ENCODE results near the gene MTOR. TPM values are rescaled to one million over a fixed set of nuclear protein-coding genes. Genes with fewer than 3 reads are reported as not detected.

Gene MTOR
- total and polyA plus RNA-seq, 2 of the 8 experiments (the other 6 are each of a cell fraction or from before 2014, with no cell fraction given) = 44.2 to 76.8 TPM

- TF ChIP-seq, protein P1, sequence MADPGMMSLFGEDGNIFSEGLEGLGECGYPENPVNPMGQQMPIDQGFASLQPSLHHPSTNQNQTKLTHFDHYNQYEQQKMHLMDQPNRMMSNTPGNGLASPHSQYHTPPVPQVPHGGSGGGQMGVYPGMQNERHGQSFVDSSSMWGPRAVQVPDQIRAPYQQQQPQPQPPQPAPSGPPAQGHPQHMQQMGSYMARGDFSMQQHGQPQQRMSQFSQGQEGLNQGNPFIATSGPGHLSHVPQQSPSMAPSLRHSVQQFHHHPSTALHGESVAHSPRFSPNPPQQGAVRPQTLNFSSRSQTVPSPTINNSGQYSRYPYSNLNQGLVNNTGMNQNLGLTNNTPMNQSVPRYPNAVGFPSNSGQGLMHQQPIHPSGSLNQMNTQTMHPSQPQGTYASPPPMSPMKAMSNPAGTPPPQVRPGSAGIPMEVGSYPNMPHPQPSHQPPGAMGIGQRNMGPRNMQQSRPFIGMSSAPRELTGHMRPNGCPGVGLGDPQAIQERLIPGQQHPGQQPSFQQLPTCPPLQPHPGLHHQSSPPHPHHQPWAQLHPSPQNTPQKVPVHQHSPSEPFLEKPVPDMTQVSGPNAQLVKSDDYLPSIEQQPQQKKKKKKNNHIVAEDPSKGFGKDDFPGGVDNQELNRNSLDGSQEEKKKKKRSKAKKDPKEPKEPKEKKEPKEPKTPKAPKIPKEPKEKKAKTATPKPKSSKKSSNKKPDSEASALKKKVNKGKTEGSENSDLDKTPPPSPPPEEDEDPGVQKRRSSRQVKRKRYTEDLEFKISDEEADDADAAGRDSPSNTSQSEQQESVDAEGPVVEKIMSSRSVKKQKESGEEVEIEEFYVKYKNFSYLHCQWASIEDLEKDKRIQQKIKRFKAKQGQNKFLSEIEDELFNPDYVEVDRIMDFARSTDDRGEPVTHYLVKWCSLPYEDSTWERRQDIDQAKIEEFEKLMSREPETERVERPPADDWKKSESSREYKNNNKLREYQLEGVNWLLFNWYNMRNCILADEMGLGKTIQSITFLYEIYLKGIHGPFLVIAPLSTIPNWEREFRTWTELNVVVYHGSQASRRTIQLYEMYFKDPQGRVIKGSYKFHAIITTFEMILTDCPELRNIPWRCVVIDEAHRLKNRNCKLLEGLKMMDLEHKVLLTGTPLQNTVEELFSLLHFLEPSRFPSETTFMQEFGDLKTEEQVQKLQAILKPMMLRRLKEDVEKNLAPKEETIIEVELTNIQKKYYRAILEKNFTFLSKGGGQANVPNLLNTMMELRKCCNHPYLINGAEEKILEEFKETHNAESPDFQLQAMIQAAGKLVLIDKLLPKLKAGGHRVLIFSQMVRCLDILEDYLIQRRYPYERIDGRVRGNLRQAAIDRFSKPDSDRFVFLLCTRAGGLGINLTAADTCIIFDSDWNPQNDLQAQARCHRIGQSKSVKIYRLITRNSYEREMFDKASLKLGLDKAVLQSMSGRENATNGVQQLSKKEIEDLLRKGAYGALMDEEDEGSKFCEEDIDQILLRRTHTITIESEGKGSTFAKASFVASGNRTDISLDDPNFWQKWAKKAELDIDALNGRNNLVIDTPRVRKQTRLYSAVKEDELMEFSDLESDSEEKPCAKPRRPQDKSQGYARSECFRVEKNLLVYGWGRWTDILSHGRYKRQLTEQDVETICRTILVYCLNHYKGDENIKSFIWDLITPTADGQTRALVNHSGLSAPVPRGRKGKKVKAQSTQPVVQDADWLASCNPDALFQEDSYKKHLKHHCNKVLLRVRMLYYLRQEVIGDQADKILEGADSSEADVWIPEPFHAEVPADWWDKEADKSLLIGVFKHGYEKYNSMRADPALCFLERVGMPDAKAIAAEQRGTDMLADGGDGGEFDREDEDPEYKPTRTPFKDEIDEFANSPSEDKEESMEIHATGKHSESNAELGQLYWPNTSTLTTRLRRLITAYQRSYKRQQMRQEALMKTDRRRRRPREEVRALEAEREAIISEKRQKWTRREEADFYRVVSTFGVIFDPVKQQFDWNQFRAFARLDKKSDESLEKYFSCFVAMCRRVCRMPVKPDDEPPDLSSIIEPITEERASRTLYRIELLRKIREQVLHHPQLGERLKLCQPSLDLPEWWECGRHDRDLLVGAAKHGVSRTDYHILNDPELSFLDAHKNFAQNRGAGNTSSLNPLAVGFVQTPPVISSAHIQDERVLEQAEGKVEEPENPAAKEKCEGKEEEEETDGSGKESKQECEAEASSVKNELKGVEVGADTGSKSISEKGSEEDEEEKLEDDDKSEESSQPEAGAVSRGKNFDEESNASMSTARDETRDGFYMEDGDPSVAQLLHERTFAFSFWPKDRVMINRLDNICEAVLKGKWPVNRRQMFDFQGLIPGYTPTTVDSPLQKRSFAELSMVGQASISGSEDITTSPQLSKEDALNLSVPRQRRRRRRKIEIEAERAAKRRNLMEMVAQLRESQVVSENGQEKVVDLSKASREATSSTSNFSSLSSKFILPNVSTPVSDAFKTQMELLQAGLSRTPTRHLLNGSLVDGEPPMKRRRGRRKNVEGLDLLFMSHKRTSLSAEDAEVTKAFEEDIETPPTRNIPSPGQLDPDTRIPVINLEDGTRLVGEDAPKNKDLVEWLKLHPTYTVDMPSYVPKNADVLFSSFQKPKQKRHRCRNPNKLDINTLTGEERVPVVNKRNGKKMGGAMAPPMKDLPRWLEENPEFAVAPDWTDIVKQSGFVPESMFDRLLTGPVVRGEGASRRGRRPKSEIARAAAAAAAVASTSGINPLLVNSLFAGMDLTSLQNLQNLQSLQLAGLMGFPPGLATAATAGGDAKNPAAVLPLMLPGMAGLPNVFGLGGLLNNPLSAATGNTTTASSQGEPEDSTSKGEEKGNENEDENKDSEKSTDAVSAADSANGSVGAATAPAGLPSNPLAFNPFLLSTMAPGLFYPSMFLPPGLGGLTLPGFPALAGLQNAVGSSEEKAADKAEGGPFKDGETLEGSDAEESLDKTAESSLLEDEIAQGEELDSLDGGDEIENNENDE (IDR thresholded peaks at IDR 0.05; ENCODE audit: insufficient replicate concordance, low read length) = no peak
- TF ChIP-seq, protein P2, sequence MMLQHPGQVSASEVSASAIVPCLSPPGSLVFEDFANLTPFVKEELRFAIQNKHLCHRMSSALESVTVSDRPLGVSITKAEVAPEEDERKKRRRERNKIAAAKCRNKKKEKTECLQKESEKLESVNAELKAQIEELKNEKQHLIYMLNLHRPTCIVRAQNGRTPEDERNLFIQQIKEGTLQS (IDR thresholded peaks at IDR 0.05; ENCODE audit: insufficient read depth, low read depth, low read length) = no peak
- TF ChIP-seq ASH2L (IDR thresholded peaks at IDR 0.05; ENCODE audit: low read length) (no peak), RAD21 (IDR thresholded peaks at IDR 0.05 in 1 of 2, conservative IDR thresholded peaks at IDR 0.05 in 1 of 2; ENCODE audit: low read depth in 2 of 2, low read length in 2 of 2) (no peak), BRCA1 (IDR thresholded peaks at IDR 0.05; ENCODE audit: low read depth, low read length) (no peak), ZNF274 (IDR thresholded peaks at IDR 0.05; ENCODE audit: borderline replicate concordance, extremely low read depth, low read length) (no peak), POLR2A (IDR thresholded peaks at IDR 0.05; ENCODE audit: control extremely low read depth in 1 of 2, low read depth in 2 of 2, low read length in 2 of 2) (no peak), TAF7 (optimal IDR thresholded peaks at IDR 0.05; ENCODE audit: borderline replicate concordance, low read depth, low read length) (no peak), TCF12 (IDR thresholded peaks at IDR 0.05; ENCODE audit: low read depth, low read length) (no peak)
Measured at GRCh38 chr1:11227106-11228077, 35.0 kb downstream of the MTOR start (continued).

Data from H1 (cell line).